ENCODE data around the gene MEGF10.

GRCh38 chr5:127498548-127498947 is 208.0 kb downstream of the MEGF10 start:
- TF ChIP-seq CTCF (IDR thresholded peaks at IDR 0.05) (no peak), EZH2 (IDR thresholded peaks at IDR 0.05; ENCODE audit: borderline replicate concordance, insufficient read depth, low read depth, low read length, poor library complexity, severe bottlenecking) (no peak)
